NOMO-1 (cell line): ENCODE measurements around the gene HCFC1R1.

Experiments
- DNase-seq, 2 experiments: peaks; one replicate each; lab custom pipeline; 2025; ENCODE audit not compliant: unreplicated experiment in 2 of 2; lab: John Stamatoyannopoulos, UW

HCFC1R1 gene

GRCh38 chr16:3004319-3004718, 19.4 kb downstream of the HCFC1R1 start:
- no peak for DNase-seq

GRCh38 chr16:3003582-3004270, 20.0 kb downstream of the HCFC1R1 start:
- DNase-seq: peak; percentile 99

GRCh38 chr16:3001316-3001715, 22.4 kb downstream of the HCFC1R1 start:
- DNase-seq: no peak

- DNase-seq: no peak
Observed at GRCh38 chr16:3000540-3000939, 23.2 kb downstream of the HCFC1R1 start.

GRCh38 chr16:2999929-3000328, 23.8 kb downstream of the HCFC1R1 start:
- DNase-seq: no peak

- no peak for DNase-seq
Observed at GRCh38 chr16:2996298-2996697, 27.4 kb downstream of the HCFC1R1 start.

GRCh38 chr16:2992383-2993081, 31.2 kb downstream of the HCFC1R1 start:
- no peak for DNase-seq

GRCh38 chr16:2991566-2992261, 32.0 kb downstream of the HCFC1R1 start:
- DNase-seq: no peak

GRCh38 chr16:2990891-2991290, 32.9 kb downstream of the HCFC1R1 start:
- DNase-seq: no peak

GRCh38 chr16:2988590-2989099, 35.1 kb downstream of the HCFC1R1 start:
- no peak for DNase-seq

- no peak for DNase-seq
Observed at GRCh38 chr16:2987833-2988232, 35.9 kb downstream of the HCFC1R1 start.

- DNase-seq: no peak
Observed at GRCh38 chr16:2987286-2987685, 36.5 kb downstream of the HCFC1R1 start.

GRCh38 chr16:2986623-2987188, 37.0 kb downstream of the HCFC1R1 start:
- no peak for DNase-seq

GRCh38 chr16:2985893-2986355, 37.8 kb downstream of the HCFC1R1 start:
- DNase-seq: no peak

GRCh38 chr16:2985462-2985861, 38.3 kb downstream of the HCFC1R1 start:
- no peak for DNase-seq

- DNase-seq: peak; percentile 72 to 81
Observed at GRCh38 chr16:2983706-2984136, 40.0 kb downstream of the HCFC1R1 start.

- no peak for DNase-seq
Observed at GRCh38 chr16:2982402-2982801, 41.3 kb downstream of the HCFC1R1 start.

- no peak for DNase-seq
Observed at GRCh38 chr16:2981899-2982250, 41.9 kb downstream of the HCFC1R1 start.

GRCh38 chr16:2981177-2981898, 42.4 kb downstream of the HCFC1R1 start:
- DNase-seq: no peak
